Large intestine (tissue), 3 donors: ENCODE data around the gene PTTG2. TPM values are rescaled to one million over a fixed set of nuclear protein-coding genes. Genes with fewer than 3 reads are reported as not detected.
A peak's percentile ranks its signal among the peaks of the same experiment; 100 is the strongest.

Experiments used
- DNase-seq, 2 donors: peaks; one replicate each; pipeline versions ENCODE4 v3.0.0 to v3.0.0-alpha.2; 2013
- H3K27ac ChIP-seq: one replicate; pipeline ENCODE4 v1.5.1; 2013; ENCODE audit warnings: low read length
- H3K27me3 ChIP-seq: 2 replicates; pipeline ENCODE4 v1.6.1; 2013; ENCODE audit warnings: low read length; ENCODE audit not compliant: control insufficient read depth, insufficient read depth
- H3K36me3 ChIP-seq: 2 replicates; pipeline ENCODE4 v1.6.1; 2013; ENCODE audit warnings: low read length; ENCODE audit not compliant: control insufficient read depth, insufficient read depth
- H3K4me1 ChIP-seq: one replicate; pipeline ENCODE4 v1.6.1; 2013; ENCODE audit warnings: low read length; ENCODE audit not compliant: control insufficient read depth, insufficient read depth
- H3K4me3 ChIP-seq: one replicate; pipeline ENCODE4 v1.5.1; 2013; ENCODE audit warnings: low read length
- H3K9me3 ChIP-seq: one replicate; pipeline ENCODE4 v1.6.1; 2013; ENCODE audit warnings: mild to moderate bottlenecking, low read depth, low read length, moderate library complexity; ENCODE audit not compliant: control insufficient read depth
- WGBS: methylation state at CpG from one replicate; pipeline ENCODE4 v1.1.5; 2013; ENCODE audit warnings: low lambda C conversion rate; ENCODE audit not compliant: insufficient coverage; 5-methylcytosine and 5-hydroxymethylcytosine counted together
- polyA plus RNA-seq: library from polyadenylated mRNA; unstranded; fragments of 120-200 nt; gene quantifications from one replicate; pipeline ENCODE4 v1.2.1, GENCODE V29; 2013

The PTTG2 gene
- polyA plus RNA-seq, 1 donor: 0.07 TPM

GRCh38 chr4:37953620-37954293 lies 6.4 kb upstream of the PTTG2 start:
- no peaks in the 10 kb centered on the region for H3K36me3 ChIP-seq
- DNase-seq: no peak
- WGBS: 83% methylated on average over 2 of the region's 7 CpGs
- H3K27me3 ChIP-seq: no peaks in the 10 kb centered on the region
- no peak overlapping the region for H3K27ac ChIP-seq
- H3K4me1 ChIP-seq: no peaks in the 10 kb centered on the region
- H3K4me3 ChIP-seq: no peak overlapping the region
- no peaks in the 10 kb centered on the region for H3K9me3 ChIP-seq

GRCh38 chr4:37956941-37957340 lies 3.3 kb upstream of the PTTG2 start:
- Histone ChIP-seq H3K36me3 (no peaks in the 10 kb centered on the region), H3K4me3 (no peak overlapping the region)
- WGBS: no CpG with 5 or more reads among the region's 4 CpGs

GRCh38 chr4:37958932-37959331 lies 1.3 kb upstream of the PTTG2 start:
- Histone ChIP-seq H3K4me3 (no peak overlapping the region), H3K27ac (no peak overlapping the region), H3K36me3 (no peaks in the 10 kb centered on the region), H3K4me1 (no peaks in the 10 kb centered on the region), H3K27me3 (no peaks in the 10 kb centered on the region), H3K9me3 (no peaks in the 10 kb centered on the region)
- DNase-seq: no peak
- 60% methylated on average over 5 of the region's 6 CpGs for WGBS

More at GRCh38 chr4:37956941-37957340, 3.3 kb upstream of the PTTG2 start:
- Histone ChIP-seq H3K27ac (no peak overlapping the region), H3K27me3 (no peaks in the 10 kb centered on the region), H3K9me3 (no peaks in the 10 kb centered on the region), H3K4me1 (no peaks in the 10 kb centered on the region)
- DNase-seq: no peak

GRCh38 chr4:37960679-37961450 lies 667 bp downstream of the PTTG2 start:
- no peaks in the 10 kb centered on the region for H3K9me3 ChIP-seq
- H3K4me1 ChIP-seq: no peaks in the 10 kb centered on the region
- H3K27ac ChIP-seq: no peak overlapping the region
- no CpG with 5 or more reads among the region's 5 CpGs for WGBS
- H3K27me3 ChIP-seq: no peaks in the 10 kb centered on the region
- H3K36me3 ChIP-seq: no peaks in the 10 kb centered on the region
- H3K4me3 ChIP-seq: no peak overlapping the region
- no peak for DNase-seq

GRCh38 chr4:37964734-37965457 lies 4.7 kb downstream of the PTTG2 start:
- H3K4me3 ChIP-seq: no peak overlapping the region
- WGBS: 100% methylated on average over 1 of the region's 4 CpGs
- H3K27me3 ChIP-seq: no peaks in the 10 kb centered on the region
- DNase-seq: no peak
- H3K36me3 ChIP-seq: no peaks in the 10 kb centered on the region
- H3K9me3 ChIP-seq: no peaks in the 10 kb centered on the region
- peaks cover 8% of the 10 kb centered on the region for H3K4me1 ChIP-seq
- no peak overlapping the region for H3K27ac ChIP-seq

GRCh38 chr4:37966044-37966443 lies 5.8 kb downstream of the PTTG2 start:
- no CpG with 5 or more reads among the region's 3 CpGs for WGBS
- peaks cover 8% of the 10 kb centered on the region for H3K4me1 ChIP-seq
- no peak overlapping the region for H3K27ac ChIP-seq
- H3K9me3 ChIP-seq: no peaks in the 10 kb centered on the region
- no peak for DNase-seq
- no peak overlapping the region for H3K4me3 ChIP-seq
- H3K27me3 ChIP-seq: no peaks in the 10 kb centered on the region
- no peaks in the 10 kb centered on the region for H3K36me3 ChIP-seq

GRCh38 chr4:37967736-37968135 lies 7.5 kb downstream of the PTTG2 start:
- H3K4me1 ChIP-seq: peaks cover 8% of the 10 kb centered on the region
- H3K27me3 ChIP-seq: no peaks in the 10 kb centered on the region
- WGBS: 22% methylated on average over 4 of the region's 5 CpGs
- H3K9me3 ChIP-seq: no peaks in the 10 kb centered on the region
- peak overlapping the region; percentile 13 for H3K27ac ChIP-seq
- no peak for DNase-seq
- H3K36me3 ChIP-seq: no peaks in the 10 kb centered on the region
- no peak overlapping the region for H3K4me3 ChIP-seq

- H3K27ac ChIP-seq: no peak overlapping the region
- no peaks in the 10 kb centered on the region for H3K9me3 ChIP-seq
- no peaks in the 10 kb centered on the region for H3K36me3 ChIP-seq
- H3K27me3 ChIP-seq: no peaks in the 10 kb centered on the region
- H3K4me1 ChIP-seq: peaks cover 8% of the 10 kb centered on the region
- no peak for DNase-seq
- 100% methylated on average over 1 of the region's 3 CpGs for WGBS
- no peak overlapping the region for H3K4me3 ChIP-seq
Measured at GRCh38 chr4:37968747-37969146, 8.5 kb downstream of the PTTG2 start.

- peak in 1 of 2 donors; percentile 39 for DNase-seq
- Histone ChIP-seq H3K27me3 (no peaks in the 10 kb centered on the region), H3K27ac (no peak overlapping the region), H3K4me1 (peaks cover 8% of the 10 kb centered on the region), H3K4me3 (no peak overlapping the region), H3K9me3 (no peaks in the 10 kb centered on the region), H3K36me3 (no peaks in the 10 kb centered on the region)
- WGBS: no CpG with 5 or more reads among the region's 1 CpG
Measured at GRCh38 chr4:37970702-37971101, 10.5 kb downstream of the PTTG2 start.

GRCh38 chr4:37971202-37971601 lies 11.0 kb downstream of the PTTG2 start:
- H3K27ac ChIP-seq: no peak overlapping the region
- no peaks in the 10 kb centered on the region for H3K27me3 ChIP-seq
- peaks cover 13% of the 10 kb centered on the region for H3K4me1 ChIP-seq
- no peaks in the 10 kb centered on the region for H3K36me3 ChIP-seq
- DNase-seq: no peak
- no peaks in the 10 kb centered on the region for H3K9me3 ChIP-seq
- no peak overlapping the region for H3K4me3 ChIP-seq
- 83% methylated on average over 2 of the region's 4 CpGs for WGBS
